ENCODE results near the gene PTPRM. TPM values are rescaled to one million over a fixed set of nuclear protein-coding genes. Genes with fewer than 3 reads are reported as not detected.

Gene PTPRM
- total and polyA plus RNA-seq, 2 experiments from 2014 or later: 1.6 to 5.3 TPM

DNA sequence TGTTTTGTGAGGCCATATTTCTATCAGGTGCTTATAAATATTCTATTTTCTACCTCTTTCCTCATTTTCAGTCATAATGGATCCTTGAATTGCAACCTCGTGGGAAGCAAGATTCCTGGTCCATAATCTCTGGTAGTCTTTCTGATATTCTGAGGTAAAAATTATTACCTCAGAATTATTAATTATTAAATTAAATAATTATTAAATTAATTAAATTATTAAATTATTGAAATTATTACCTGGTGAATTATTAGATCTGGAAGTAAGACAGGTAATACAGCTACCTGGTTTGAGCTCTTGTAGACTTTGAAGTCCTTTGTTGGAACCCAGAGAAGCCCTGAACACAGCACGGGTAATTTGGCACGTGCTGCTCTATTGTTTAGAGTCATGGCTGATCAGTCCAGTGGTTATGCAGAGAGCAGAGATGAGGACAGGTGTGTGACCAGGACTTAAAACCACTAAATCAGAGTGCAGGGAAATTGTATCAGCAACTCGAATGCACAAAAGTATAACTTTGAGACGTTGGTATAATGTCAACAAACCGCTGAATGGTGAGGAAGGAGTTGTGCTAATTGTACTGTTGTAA, 46.8 kb upstream of the PTPRM start (continued):
- TF ChIP-seq, protein P1, sequence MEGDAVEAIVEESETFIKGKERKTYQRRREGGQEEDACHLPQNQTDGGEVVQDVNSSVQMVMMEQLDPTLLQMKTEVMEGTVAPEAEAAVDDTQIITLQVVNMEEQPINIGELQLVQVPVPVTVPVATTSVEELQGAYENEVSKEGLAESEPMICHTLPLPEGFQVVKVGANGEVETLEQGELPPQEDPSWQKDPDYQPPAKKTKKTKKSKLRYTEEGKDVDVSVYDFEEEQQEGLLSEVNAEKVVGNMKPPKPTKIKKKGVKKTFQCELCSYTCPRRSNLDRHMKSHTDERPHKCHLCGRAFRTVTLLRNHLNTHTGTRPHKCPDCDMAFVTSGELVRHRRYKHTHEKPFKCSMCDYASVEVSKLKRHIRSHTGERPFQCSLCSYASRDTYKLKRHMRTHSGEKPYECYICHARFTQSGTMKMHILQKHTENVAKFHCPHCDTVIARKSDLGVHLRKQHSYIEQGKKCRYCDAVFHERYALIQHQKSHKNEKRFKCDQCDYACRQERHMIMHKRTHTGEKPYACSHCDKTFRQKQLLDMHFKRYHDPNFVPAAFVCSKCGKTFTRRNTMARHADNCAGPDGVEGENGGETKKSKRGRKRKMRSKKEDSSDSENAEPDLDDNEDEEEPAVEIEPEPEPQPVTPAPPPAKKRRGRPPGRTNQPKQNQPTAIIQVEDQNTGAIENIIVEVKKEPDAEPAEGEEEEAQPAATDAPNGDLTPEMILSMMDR (conservative IDR thresholded peaks at IDR 0.05; ENCODE audit: low read depth in 2 of 2): no peak
- TF ChIP-seq NANOG (IDR thresholded peaks at IDR 0.05; ENCODE audit: borderline replicate concordance): no peak
- no peak for TF ChIP-seq EZH2phosphoT487 (IDR thresholded peaks at IDR 0.05; ENCODE audit: unreplicated experiment)

DNA sequence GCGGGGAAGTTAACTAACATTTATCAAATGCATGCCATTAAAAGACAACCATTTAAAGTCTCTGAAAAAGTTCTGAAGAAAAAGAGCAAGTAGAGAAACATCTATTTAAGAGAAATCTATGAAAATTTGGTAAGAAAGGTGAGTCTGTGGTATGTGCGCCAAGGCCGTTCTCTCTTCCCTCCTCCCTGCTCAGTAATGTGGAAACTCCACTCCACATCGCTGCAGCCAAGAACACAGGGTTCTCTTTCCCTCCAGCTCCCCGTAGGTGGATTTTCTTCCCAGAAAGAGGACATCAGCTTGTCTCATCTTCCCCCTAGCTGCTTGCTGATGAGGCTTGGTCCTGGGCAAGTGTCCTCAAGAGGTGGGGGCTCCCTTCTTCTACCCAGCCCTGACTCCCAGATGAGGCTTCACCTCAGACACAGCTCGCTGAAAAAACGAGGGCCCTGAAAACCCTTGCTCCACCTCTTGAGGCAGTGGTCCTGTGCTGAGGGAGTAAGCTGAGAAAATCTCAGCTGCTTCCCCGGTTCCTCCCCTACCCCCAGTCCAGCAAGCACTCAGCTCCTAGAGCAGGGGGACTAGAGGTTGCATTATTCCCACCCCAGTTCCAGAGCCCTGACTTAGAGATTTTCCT, 45.8 kb upstream of the PTPRM start:
- Mint-ChIP-seq H3K36me3 (ENCODE audit: low read depth) (no peaks in the 10 kb centered on the region), H3K27me3 (ENCODE audit: insufficient read depth, low read depth, poor library complexity) (no peaks in the 10 kb centered on the region), H3K4me1 (peaks cover 36% of the 10 kb centered on the region), H3K9me3 (no peaks in the 10 kb centered on the region), H3K27ac (no peak overlapping the region), H3K4me3 (no peak overlapping the region)
- no peaks in the 10 kb centered on the region for H3K27me3 ChIP-seq (ENCODE audit: insufficient read depth)
- H2AFZ ChIP-seq: peak overlapping the region; percentile 67; the same call in 1 of the 2 replicates
- DNase-seq (ENCODE audit: low spot score) (peak; percentile 10), ATAC-seq (peak; percentile 57)
- H3K9me2 ChIP-seq (ENCODE audit: insufficient read depth): 0 out of 2 replicates have a peak, but pooled peaks cover 3% of the 10 kb centered on the region
- no peaks in the 10 kb centered on the region for H3F3A ChIP-seq (replicated peaks; ENCODE audit: low read depth)
- no peak overlapping the region for H3K4me2 ChIP-seq
- TF ChIP-seq ZNF331 (CRISPR knock-in tag; IDR thresholded peaks at IDR 0.05; ENCODE audit: low read depth) (no peak), POLR2AphosphoS5 (IDR thresholded peaks at IDR 0.05; ENCODE audit: low read depth) (no peak), ZNF114 (CRISPR knock-in tag; IDR thresholded peaks at IDR 0.05) (no peak), EZH2 (IDR thresholded peaks at IDR 0.05; ENCODE audit: low read depth, unreplicated experiment) (no peak), CREB1 (CRISPR knock-in tag; IDR thresholded peaks at IDR 0.05; ENCODE audit: low read depth) (no peak)
- H3K27ac ChIP-seq (ENCODE audit: low read depth): no peak overlapping the region
- no peaks in the 10 kb centered on the region for H3K36me3 ChIP-seq (ENCODE audit: insufficient read depth)
- H4K20me1 ChIP-seq (replicated peaks; ENCODE audit: insufficient read depth): no peaks in the 10 kb centered on the region
- peaks cover 25% of the 10 kb centered on the region; the same call in 1 of the 2 replicates for H3K4me1 ChIP-seq (ENCODE audit: insufficient read depth)
- no peaks in the 10 kb centered on the region for H3K79me2 ChIP-seq (replicated peaks; ENCODE audit: insufficient read depth)
- H3K4me3 ChIP-seq: no peak overlapping the region

DNA sequence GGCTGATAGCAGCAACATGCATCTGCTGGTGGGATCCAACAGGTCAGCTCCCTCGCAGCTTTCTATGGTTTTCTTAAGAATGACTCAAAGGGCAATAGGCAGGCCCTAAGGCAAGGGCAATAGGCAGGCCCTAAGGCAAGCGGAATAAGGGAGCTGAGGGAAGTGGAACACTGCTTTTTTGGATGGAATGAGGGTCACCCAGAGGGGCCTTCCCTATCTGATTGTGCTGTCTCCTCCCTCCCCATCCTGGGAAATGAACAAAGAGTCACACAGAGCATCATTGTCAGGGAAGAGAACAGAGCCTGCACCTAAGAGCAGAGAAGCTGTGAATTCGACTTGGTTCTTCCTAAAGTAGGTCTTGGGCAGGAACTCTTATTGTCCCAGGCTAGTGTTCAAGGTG, 43.3 kb upstream of the PTPRM start:
- H3K27me3 ChIP-seq (ENCODE audit: insufficient read depth): no peaks in the 10 kb centered on the region
- peak; percentile 66 for ATAC-seq
- H3K4me3 Mint-ChIP-seq: no peak overlapping the region
- peaks cover 36% of the 10 kb centered on the region for H3K4me1 Mint-ChIP-seq
- peak overlapping the region; percentile 19; the same call in 1 of the 2 replicates for H3K4me2 ChIP-seq
- no peak overlapping the region for H3K4me3 ChIP-seq
- H2AFZ ChIP-seq: no peak overlapping the region
- DNase-seq (ENCODE audit: low spot score): no peak
- no peaks in the 10 kb centered on the region for H3K27me3 Mint-ChIP-seq (ENCODE audit: insufficient read depth, low read depth, poor library complexity)
- no peak overlapping the region for H3K27ac Mint-ChIP-seq
- H3K36me3 ChIP-seq (ENCODE audit: insufficient read depth): no peaks in the 10 kb centered on the region
- no peaks in the 10 kb centered on the region for H3K79me2 ChIP-seq (replicated peaks; ENCODE audit: insufficient read depth)
- peak overlapping the region; percentile 45; the same call in 1 of the 2 replicates for H3K27ac ChIP-seq (ENCODE audit: low read depth)
- no peaks in the 10 kb centered on the region for H3F3A ChIP-seq (replicated peaks; ENCODE audit: low read depth)
- no peaks in the 10 kb centered on the region for H4K20me1 ChIP-seq (replicated peaks; ENCODE audit: insufficient read depth)
- no peaks in the 10 kb centered on the region for H3K36me3 Mint-ChIP-seq (ENCODE audit: low read depth)
- no peaks in the 10 kb centered on the region for H3K9me2 ChIP-seq (ENCODE audit: insufficient read depth)
- peaks cover 18% of the 10 kb centered on the region; the same call in 1 of the 2 replicates for H3K4me1 ChIP-seq (ENCODE audit: insufficient read depth)
- no peaks in the 10 kb centered on the region for H3K9me3 Mint-ChIP-seq
- TF ChIP-seq ZNF331 (CRISPR knock-in tag; IDR thresholded peaks at IDR 0.05; ENCODE audit: low read depth) (no peak), ZNF114 (CRISPR knock-in tag; IDR thresholded peaks at IDR 0.05) (no peak), POLR2AphosphoS5 (IDR thresholded peaks at IDR 0.05; ENCODE audit: low read depth) (no peak), EZH2 (IDR thresholded peaks at IDR 0.05; ENCODE audit: low read depth, unreplicated experiment) (no peak), NANOG (IDR thresholded peaks at IDR 0.05; ENCODE audit: borderline replicate concordance) (no peak), EZH2phosphoT487 (IDR thresholded peaks at IDR 0.05; ENCODE audit: unreplicated experiment) (no peak), STAT1 (IDR thresholded peaks at IDR 0.05; ENCODE audit: unreplicated experiment) (no peak), CREB1 (CRISPR knock-in tag; IDR thresholded peaks at IDR 0.05; ENCODE audit: low read depth) (no peak), JUNB (IDR thresholded peaks at IDR 0.05; ENCODE audit: unreplicated experiment) (no peak)
- TF ChIP-seq, protein P2, sequence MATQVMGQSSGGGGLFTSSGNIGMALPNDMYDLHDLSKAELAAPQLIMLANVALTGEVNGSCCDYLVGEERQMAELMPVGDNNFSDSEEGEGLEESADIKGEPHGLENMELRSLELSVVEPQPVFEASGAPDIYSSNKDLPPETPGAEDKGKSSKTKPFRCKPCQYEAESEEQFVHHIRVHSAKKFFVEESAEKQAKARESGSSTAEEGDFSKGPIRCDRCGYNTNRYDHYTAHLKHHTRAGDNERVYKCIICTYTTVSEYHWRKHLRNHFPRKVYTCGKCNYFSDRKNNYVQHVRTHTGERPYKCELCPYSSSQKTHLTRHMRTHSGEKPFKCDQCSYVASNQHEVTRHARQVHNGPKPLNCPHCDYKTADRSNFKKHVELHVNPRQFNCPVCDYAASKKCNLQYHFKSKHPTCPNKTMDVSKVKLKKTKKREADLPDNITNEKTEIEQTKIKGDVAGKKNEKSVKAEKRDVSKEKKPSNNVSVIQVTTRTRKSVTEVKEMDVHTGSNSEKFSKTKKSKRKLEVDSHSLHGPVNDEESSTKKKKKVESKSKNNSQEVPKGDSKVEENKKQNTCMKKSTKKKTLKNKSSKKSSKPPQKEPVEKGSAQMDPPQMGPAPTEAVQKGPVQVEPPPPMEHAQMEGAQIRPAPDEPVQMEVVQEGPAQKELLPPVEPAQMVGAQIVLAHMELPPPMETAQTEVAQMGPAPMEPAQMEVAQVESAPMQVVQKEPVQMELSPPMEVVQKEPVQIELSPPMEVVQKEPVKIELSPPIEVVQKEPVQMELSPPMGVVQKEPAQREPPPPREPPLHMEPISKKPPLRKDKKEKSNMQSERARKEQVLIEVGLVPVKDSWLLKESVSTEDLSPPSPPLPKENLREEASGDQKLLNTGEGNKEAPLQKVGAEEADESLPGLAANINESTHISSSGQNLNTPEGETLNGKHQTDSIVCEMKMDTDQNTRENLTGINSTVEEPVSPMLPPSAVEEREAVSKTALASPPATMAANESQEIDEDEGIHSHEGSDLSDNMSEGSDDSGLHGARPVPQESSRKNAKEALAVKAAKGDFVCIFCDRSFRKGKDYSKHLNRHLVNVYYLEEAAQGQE (IDR thresholded peaks at IDR 0.05; ENCODE audit: unreplicated experiment): no peak
- TF ChIP-seq, protein P3, sequence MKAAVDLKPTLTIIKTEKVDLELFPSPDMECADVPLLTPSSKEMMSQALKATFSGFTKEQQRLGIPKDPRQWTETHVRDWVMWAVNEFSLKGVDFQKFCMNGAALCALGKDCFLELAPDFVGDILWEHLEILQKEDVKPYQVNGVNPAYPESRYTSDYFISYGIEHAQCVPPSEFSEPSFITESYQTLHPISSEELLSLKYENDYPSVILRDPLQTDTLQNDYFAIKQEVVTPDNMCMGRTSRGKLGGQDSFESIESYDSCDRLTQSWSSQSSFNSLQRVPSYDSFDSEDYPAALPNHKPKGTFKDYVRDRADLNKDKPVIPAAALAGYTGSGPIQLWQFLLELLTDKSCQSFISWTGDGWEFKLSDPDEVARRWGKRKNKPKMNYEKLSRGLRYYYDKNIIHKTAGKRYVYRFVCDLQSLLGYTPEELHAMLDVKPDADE (IDR thresholded peaks at IDR 0.05): no peak
- TF ChIP-seq, protein P1 (conservative IDR thresholded peaks at IDR 0.05; ENCODE audit: low read depth in 2 of 2): no peak
